B cell (primary cell): ENCODE data around the gene EMID1.

Experiments used
- EZH2 ChIP-seq: IDR thresholded peaks from 2 replicates; pipeline ENCODE4 v1.6.1; 2012; ENCODE audit warnings: borderline replicate concordance, low read depth, mild to moderate bottlenecking, moderate library complexity, low read length; ENCODE audit not compliant: insufficient read depth, poor library complexity, severe bottlenecking
- TF ChIP-seq, protein P1 (sequence below): fragments of 200-600 bp; IDR thresholded peaks from one replicate; pipeline ENCODE4 v1.8.0; 2022; ENCODE audit warnings: antibody characterized with exemption, mild to moderate bottlenecking

DNA sequence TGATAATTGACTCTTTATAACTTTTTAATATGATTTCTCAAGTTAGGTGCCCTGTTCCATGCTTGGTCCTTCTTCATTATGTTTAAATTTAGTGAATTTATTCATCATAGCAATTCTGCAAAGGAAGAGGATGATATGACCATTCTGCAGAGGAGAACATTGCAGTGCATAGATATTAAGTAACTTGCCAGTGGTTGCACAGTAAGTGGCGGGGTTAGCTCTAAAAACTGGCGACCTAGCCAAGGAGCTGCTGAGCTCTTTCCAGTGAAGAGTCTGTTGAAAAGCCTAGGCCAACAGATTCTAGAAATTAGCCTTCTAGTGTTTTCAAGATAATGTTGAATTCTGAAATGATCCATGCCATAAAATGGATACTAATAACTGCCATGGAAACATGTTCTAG lies 66.9 kb downstream of the EMID1 start:
- TF ChIP-seq EZH2: no peak
- TF ChIP-seq, protein P1, sequence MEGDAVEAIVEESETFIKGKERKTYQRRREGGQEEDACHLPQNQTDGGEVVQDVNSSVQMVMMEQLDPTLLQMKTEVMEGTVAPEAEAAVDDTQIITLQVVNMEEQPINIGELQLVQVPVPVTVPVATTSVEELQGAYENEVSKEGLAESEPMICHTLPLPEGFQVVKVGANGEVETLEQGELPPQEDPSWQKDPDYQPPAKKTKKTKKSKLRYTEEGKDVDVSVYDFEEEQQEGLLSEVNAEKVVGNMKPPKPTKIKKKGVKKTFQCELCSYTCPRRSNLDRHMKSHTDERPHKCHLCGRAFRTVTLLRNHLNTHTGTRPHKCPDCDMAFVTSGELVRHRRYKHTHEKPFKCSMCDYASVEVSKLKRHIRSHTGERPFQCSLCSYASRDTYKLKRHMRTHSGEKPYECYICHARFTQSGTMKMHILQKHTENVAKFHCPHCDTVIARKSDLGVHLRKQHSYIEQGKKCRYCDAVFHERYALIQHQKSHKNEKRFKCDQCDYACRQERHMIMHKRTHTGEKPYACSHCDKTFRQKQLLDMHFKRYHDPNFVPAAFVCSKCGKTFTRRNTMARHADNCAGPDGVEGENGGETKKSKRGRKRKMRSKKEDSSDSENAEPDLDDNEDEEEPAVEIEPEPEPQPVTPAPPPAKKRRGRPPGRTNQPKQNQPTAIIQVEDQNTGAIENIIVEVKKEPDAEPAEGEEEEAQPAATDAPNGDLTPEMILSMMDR: no peak
